T-helper 1 cell treated with Interleukin-12 subunit alpha and Interleukin-12 subunit beta and Interleukin-4 antibody, amounts not matched to agents 30 μg/mL and 1 μg/mL, for 36 hours (primary cell): Measurements from ENCODE around the gene PI16.
"Not testable (repeated sequence)": the region's sequence is repeated elsewhere in the genome, so short reads cannot be mapped to it uniquely, and the experiment has no call there.

Source experiments
- H3K27ac Mint-ChIP-seq: one replicate; pipeline ENCODE4 v1.8.0; 2021; ENCODE audit warnings: mild to moderate bottlenecking, mixed read lengths
- H3K27me3 Mint-ChIP-seq: one replicate; pipeline ENCODE4 v1.8.0; 2021; ENCODE audit warnings: low read depth, mixed read lengths
- H3K36me3 Mint-ChIP-seq: one replicate; pipeline ENCODE4 v1.8.0; 2021; ENCODE audit warnings: low read depth, mixed read lengths
- H3K4me1 Mint-ChIP-seq: one replicate; pipeline ENCODE4 v1.8.0; 2021; ENCODE audit warnings: low read depth, mixed read lengths
- H3K4me3 Mint-ChIP-seq: one replicate; pipeline ENCODE4 v1.8.0; 2021; ENCODE audit warnings: mild to moderate bottlenecking, moderate library complexity, mixed read lengths
- H3K9me3 Mint-ChIP-seq: one replicate; pipeline ENCODE4 v1.8.0; 2021; ENCODE audit warnings: mixed read lengths

The PI16 gene

DNA sequence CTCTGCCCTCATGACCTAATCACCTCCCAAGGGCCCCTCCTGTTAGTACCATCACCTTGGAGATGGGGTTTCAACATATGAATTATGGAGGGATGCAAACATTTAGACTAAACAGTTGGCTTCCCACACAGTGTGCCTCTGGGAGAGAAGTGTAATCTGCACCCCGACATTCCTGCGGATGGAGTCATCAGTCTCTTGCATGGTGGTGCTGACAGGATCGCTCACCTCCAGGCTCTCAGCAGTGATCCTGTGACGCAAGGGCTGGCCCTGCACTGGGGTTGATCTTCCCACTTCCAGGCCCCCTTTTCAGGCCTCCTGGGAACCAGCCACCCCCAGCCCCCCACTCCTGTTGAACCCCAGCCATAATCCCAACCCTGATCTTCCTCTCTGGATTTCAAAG lies 16.0 kb upstream of the PI16 start:
- H3K4me3 Mint-ChIP-seq: no peak overlapping the region
- H3K27ac Mint-ChIP-seq: no peak overlapping the region
- no peaks in the 10 kb centered on the region for H3K9me3 Mint-ChIP-seq
- peaks cover 1% of the 10 kb centered on the region for H3K36me3 Mint-ChIP-seq
- H3K4me1 Mint-ChIP-seq: peaks cover 20% of the 10 kb centered on the region
- H3K27me3 Mint-ChIP-seq: peaks cover 43% of the 10 kb centered on the region

DNA sequence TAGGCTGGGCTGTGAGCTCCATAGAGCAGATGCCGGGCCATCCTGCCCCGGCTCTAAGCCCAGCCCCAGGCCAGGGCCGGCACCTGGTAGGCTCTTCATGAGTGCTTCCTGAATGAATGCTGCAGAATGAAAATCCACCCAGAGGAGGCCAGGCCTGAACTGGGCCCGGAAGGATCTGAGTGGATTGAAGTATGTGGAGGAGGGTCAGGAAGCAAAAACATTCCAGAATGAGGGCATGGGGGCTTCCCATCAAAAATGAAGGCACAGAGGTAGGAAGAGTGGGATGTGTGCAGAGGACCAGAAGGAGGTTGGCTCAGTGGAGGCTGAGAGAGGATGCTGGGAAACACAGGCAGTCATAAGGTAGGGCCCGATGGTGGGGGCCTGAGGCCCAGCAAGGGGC lies 15.5 kb upstream of the PI16 start:
- peaks cover 45% of the 10 kb centered on the region for H3K27me3 Mint-ChIP-seq
- H3K27ac Mint-ChIP-seq, H3K9me3 Mint-ChIP-seq, H3K4me3 Mint-ChIP-seq, H3K36me3 Mint-ChIP-seq: not testable (repeated sequence)
- H3K4me1 Mint-ChIP-seq: peaks cover 18% of the 10 kb centered on the region

DNA sequence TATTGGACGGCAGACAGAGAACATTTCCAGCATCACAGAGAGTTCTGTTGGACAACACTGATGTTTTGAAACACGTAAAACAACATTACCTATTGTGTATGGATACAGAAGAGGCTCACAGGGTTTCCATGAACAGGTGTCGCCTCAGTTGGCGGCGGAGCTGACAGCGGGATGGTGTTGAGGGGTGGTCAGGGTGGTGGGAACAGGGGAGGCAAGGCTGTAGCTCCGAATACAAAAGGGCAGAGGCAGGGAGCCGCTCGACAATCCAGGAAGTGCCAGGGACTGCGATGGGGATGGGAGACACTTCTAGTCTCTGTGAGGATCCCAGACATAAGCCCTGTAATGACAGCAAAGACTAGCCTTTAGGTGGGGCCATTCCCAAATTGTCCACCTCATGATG lies 14.5 kb upstream of the PI16 start:
- no peak overlapping the region for H3K4me3 Mint-ChIP-seq
- peaks cover 51% of the 10 kb centered on the region for H3K27me3 Mint-ChIP-seq
- H3K36me3 Mint-ChIP-seq: peaks cover 1% of the 10 kb centered on the region
- H3K27ac Mint-ChIP-seq: no peak overlapping the region
- H3K4me1 Mint-ChIP-seq: peaks cover 17% of the 10 kb centered on the region
- H3K9me3 Mint-ChIP-seq: no peaks in the 10 kb centered on the region

DNA sequence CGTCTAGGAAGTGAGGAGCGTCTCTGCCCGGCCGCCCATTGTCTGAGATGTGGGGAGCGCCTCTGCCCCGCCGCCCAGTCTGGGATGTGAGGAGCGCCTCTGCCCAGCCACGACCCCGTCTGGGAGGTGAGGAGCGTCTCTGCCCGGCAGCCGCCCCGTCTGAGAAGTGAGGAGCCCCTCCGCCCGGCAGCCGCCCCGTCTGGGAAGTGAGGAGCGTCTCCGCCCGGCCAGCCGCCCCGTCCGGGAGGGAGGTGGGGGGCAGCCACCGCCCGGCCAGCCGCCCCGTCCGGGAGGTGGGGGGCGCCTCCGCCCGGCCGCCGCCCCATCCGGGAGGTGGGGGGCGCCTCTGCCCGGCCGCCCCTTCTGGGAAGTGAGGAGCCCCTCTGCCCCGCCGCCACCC lies 13.0 kb upstream of the PI16 start:
- not testable (repeated sequence) for H3K9me3 Mint-ChIP-seq, H3K36me3 Mint-ChIP-seq, H3K27ac Mint-ChIP-seq, H3K4me3 Mint-ChIP-seq
- peaks cover 14% of the 10 kb centered on the region for H3K4me1 Mint-ChIP-seq
- peaks cover 46% of the 10 kb centered on the region for H3K27me3 Mint-ChIP-seq

DNA sequence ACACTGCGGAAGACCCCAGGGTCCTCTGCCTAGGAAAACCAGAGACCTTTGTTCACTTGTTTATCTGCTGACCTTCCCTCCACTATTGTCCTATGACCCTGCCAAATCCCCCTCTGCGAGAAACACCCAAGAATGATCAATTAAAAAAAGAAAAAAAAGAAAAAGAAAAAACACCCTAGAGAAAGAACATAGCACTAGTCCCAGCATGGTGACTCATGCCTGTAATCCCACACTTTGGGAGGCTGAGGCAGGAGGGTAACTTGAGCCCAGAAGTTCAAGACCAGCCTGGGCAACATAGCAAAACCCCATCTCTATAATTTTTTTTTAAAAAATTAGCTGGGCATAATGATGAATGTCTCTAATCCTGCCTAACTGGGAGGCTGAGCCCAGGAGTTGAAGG lies 12.2 kb upstream of the PI16 start:
- not testable (repeated sequence) for H3K36me3 Mint-ChIP-seq, H3K27ac Mint-ChIP-seq, H3K4me3 Mint-ChIP-seq, H3K9me3 Mint-ChIP-seq
- Mint-ChIP-seq H3K4me1 (peaks cover 16% of the 10 kb centered on the region), H3K27me3 (peaks cover 39% of the 10 kb centered on the region)

DNA sequence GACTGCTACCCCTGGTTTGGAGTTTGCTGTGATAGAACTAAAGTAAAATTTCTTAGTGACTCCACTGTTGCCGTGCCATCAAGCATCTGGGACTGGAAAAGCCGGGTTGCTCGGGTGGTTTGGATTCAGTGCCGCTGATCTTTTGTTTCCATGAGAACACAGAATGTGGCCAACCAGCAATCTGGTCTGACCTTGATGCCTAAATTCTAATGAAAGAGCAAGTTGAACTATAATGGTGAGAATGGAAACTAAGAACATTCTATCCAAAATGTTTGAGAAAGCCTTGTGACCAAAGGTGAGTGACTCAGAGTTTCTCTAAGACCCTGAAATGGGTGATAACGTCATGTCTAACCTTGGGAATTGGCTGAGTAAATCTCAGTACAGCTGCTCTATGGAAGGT lies 9.9 kb upstream of the PI16 start:
- Mint-ChIP-seq H3K4me1 (peaks cover 27% of the 10 kb centered on the region), H3K4me3 (no peak overlapping the region), H3K9me3 (no peaks in the 10 kb centered on the region), H3K36me3 (no peaks in the 10 kb centered on the region), H3K27ac (no peak overlapping the region), H3K27me3 (peaks cover 35% of the 10 kb centered on the region)

DNA sequence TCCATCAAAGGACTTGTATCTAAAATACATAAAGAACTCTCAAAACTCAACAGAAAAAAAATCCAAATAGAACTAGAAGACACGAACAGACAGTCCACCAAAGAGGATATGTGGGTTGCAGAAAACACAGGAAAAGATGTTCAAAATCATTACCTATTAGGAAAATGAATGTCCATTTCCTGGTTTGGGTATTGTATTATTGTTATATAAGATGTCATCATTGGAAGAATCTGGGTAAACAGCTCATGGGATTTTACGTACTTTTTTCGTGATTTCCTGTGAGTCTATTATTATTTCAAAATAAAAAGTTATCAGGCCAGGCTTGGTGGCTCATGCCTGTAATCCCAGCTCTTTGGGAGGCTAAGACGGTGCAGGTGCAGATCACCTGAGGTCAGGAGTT lies 9.2 kb upstream of the PI16 start:
- Mint-ChIP-seq H3K9me3 (no peaks in the 10 kb centered on the region), H3K27ac (no peak overlapping the region), H3K4me1 (peaks cover 28% of the 10 kb centered on the region), H3K4me3 (no peak overlapping the region), H3K27me3 (peaks cover 31% of the 10 kb centered on the region), H3K36me3 (no peaks in the 10 kb centered on the region)

DNA sequence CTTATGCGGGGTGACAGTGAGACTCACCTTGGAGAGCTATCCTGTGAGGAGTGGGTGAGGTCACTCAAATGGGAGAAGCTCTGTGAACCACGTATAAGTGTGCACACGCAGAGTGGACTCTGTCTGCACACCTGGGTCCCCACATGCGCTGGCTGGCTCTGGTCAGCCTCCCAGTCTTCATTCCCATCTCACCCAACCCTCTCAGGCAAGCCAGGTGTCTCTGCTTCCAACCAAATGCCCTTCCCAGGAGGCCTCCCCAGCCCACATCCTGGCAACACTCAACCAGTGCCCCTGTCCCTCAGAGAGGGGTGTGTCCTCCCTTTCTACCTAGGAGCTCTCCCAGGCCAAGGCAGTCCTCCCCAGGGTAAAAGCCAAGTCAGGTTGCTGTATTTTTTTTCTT lies 8.0 kb upstream of the PI16 start:
- H3K4me3 Mint-ChIP-seq: no peak overlapping the region
- peaks cover 27% of the 10 kb centered on the region for H3K4me1 Mint-ChIP-seq
- H3K27ac Mint-ChIP-seq: no peak overlapping the region
- no peaks in the 10 kb centered on the region for H3K36me3 Mint-ChIP-seq
- H3K9me3 Mint-ChIP-seq: no peaks in the 10 kb centered on the region
- peaks cover 28% of the 10 kb centered on the region for H3K27me3 Mint-ChIP-seq

DNA sequence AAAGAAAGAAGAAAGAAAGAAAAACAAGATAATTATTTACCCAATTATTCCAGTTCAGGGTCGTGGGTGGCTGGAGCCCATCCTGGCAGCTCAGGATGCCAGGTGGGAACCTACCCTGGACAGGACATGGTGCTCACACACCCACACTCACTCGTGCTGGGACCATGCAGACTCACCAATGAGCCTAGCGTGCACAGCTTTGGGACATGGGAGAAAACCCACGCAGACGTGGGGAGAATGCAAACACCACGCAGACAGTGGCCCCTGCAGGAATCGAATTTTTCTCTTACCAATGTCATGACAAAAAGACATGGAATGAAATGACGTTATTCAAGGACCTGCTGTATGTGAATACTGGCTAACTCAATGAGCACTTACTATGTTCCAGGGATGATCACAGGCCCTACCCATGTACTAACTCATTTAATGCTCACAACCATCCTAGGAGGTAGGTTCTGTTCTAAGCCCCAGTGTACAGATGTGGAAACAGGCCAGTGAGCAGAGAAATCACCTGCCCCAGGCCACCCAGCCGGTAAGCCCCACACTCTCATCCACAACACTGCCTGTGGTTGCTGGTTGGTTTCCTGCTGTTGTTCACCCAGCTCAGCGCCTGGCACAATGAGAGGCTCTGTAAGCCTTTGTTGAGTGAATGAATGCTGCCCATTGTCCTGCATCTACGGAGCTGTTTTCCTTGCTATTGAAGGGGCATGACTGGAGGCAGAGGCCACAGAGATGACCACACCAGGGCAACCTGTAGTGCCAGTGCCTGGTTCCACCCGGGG lies 6.8 kb upstream of the PI16 start:
- no peaks in the 10 kb centered on the region for H3K36me3 Mint-ChIP-seq
- peaks cover 27% of the 10 kb centered on the region for H3K4me1 Mint-ChIP-seq
- peaks cover 25% of the 10 kb centered on the region for H3K27me3 Mint-ChIP-seq
- H3K4me3 Mint-ChIP-seq: peak overlapping the region; percentile 43
- H3K27ac Mint-ChIP-seq: peak overlapping the region; percentile 34
- no peaks in the 10 kb centered on the region for H3K9me3 Mint-ChIP-seq

DNA sequence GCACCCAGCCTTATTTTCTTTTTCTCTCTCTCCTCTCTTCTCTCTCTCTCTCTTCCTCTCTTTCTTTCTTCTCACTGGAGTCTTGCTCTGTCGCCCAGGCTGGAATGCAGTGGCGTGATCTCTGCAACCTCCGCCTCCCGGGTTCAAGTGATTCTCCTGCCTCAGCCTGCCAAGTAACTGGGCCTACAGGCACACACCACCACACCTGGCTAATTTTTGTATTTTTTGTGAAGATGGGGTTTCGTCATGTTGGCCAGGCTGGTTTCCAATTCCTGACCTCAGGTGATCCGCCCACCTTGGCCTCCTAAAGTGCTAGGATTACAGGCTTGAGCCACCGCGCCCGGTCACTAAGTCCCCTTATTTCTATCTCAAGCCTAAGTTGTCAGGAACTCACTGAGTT lies 5.5 kb upstream of the PI16 start:
- H3K4me1 Mint-ChIP-seq: peaks cover 32% of the 10 kb centered on the region
- H3K36me3 Mint-ChIP-seq: not testable (repeated sequence)

DNA sequence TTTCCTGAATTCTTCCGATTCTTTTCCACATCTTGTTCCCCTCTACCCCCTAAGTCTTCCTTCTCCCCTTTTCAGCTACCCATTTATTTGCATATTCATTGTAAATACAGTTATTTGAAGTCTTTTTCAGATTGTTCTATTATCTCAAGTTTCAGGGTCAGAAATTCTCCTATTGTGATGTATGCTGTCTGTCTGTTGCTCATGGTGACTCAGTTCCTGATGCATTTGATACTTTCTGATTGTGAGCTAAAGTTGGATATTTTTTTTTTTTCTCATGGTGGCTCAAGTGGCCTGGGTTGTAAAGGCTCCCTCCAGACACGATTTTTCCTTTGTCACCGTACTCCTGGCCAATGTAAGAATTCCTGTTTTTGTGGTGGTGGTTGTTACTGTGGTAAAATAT lies 4.9 kb upstream of the PI16 start:
- Mint-ChIP-seq H3K36me3 (no peaks in the 10 kb centered on the region), H3K4me1 (peaks cover 38% of the 10 kb centered on the region), H3K27me3 (peaks cover 14% of the 10 kb centered on the region), H3K27ac (no peak overlapping the region), H3K9me3 (no peaks in the 10 kb centered on the region), H3K4me3 (peak overlapping the region; percentile 12)

More for the DNA sequence above, 5.5 kb upstream of the PI16 start:
- not testable (repeated sequence) for H3K9me3 Mint-ChIP-seq
- H3K27me3 Mint-ChIP-seq: peaks cover 15% of the 10 kb centered on the region
- peak overlapping the region; percentile 19 for H3K4me3 Mint-ChIP-seq
- H3K27ac Mint-ChIP-seq: peak overlapping the region; percentile 42

DNA sequence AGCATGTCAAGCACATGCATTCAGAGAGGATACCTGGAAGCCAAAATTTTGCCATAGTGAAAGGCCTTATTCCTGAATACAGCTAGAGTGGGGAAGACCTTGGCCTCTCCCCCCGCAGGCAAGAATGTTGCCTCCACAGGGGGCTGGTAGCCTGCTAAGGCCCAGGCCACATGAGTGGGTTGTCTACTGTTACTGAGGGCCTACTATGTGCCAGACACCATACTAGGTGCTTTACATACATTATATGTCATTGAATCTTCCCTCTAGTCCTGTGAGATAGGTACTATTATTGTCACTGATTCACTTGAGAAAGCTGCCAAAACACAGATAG lies 642 bp upstream of the PI16 start:
- no peaks in the 10 kb centered on the region for H3K9me3 Mint-ChIP-seq
- H3K27ac Mint-ChIP-seq: no peak overlapping the region
- no peaks in the 10 kb centered on the region for H3K36me3 Mint-ChIP-seq
- peaks cover 3% of the 10 kb centered on the region for H3K27me3 Mint-ChIP-seq
- peaks cover 39% of the 10 kb centered on the region for H3K4me1 Mint-ChIP-seq
- H3K4me3 Mint-ChIP-seq: no peak overlapping the region

DNA sequence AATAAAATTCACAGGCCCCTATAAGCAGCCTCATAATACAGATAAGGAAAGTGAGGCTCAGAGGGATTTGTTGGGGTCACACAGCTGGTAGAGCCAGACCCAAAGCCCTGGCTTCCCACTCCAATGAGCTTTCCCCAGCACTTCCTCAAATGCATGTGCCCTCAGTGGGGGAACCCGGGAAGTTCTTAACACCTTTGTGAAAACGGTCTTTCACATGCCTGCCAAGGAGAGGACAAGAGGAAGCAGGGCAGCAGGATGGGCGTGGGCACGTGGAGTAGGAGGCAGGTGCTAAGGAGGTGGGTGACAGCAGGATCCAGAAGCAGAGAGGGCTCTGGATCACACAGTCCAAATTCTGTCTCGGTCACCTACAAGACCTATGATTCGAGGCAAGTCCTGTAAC lies 598 bp downstream of the PI16 start:
- Mint-ChIP-seq H3K36me3 (no peaks in the 10 kb centered on the region), H3K4me1 (peaks cover 33% of the 10 kb centered on the region), H3K27ac (no peak overlapping the region), H3K4me3 (no peak overlapping the region), H3K9me3 (no peaks in the 10 kb centered on the region), H3K27me3 (no peaks in the 10 kb centered on the region)

DNA sequence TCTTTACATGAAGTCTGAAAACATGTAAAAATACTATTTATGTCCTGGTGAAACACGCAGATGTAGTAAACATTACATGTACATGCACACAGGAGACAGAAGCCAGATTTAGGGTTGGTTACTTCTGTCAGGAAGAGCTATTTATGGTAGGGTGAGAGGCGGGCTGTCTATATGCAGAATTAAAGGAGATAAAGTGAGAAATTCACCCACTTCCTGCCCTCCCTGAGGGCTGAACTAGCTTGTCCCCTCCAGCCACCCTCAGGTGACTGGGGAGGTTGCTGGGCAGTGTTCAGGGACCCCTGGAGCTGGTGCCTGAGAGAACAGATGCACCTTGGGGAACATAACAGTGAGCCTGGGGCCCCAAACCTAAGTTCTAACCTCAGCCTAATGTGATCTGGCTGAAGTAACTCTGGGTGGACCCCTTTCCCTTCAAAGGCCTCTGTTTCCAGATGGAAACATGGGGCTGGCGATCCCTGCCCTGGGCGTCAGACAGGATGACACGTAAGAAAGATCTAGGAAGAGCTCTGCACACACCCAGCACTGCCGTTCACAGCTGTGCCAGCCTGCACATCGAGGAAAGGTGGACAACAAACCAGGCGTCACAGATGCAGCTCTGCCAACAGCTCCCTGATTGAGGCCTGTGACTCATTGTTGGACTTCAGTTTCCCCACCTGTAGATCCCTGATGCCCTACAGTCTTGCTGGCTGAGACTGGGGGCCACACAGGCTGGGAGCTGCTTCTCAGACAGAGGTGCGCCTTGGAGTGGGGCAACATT lies 1.3 kb downstream of the PI16 start:
- Mint-ChIP-seq H3K27me3 (no peaks in the 10 kb centered on the region), H3K36me3 (no peaks in the 10 kb centered on the region), H3K9me3 (no peaks in the 10 kb centered on the region), H3K4me1 (peaks cover 38% of the 10 kb centered on the region), H3K4me3 (no peak overlapping the region), H3K27ac (no peak overlapping the region)

DNA sequence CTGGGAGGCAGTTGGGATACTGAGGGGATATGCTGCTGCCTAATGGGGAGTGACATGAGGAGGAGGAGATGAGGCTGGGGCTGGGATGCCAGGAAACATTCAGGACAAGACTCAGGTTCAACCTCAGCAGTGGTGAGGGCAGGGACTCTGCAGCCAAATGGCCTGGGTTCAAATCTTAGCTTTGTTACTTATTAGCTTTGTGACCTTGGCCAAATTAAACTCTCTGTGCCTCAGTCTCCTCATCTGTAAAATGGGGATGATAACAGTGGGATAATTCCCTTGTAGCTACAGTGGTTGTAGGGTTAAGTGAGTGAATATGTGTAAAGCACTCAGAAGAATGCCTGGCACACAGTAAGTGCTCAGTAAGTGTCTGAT lies 1.9 kb downstream of the PI16 start:
- Mint-ChIP-seq H3K27me3 (no peaks in the 10 kb centered on the region), H3K4me3 (no peak overlapping the region), H3K36me3 (no peaks in the 10 kb centered on the region), H3K27ac (no peak overlapping the region), H3K4me1 (peaks cover 43% of the 10 kb centered on the region), H3K9me3 (no peaks in the 10 kb centered on the region)
